GM10266 (cell line): ENCODE results near the gene OR6C6.

Experiments used
- DNase-seq: peaks from one replicate; pipeline ENCODE4 v3.0.0; 2012; ENCODE audit errors: extremely low spot score
- TF ChIP-seq, protein P1 (sequence below): IDR thresholded peaks from 2 replicates; pipeline ENCODE4 v1.5.1; 2012; ENCODE audit warnings: mild to moderate bottlenecking, low read depth; ENCODE audit not compliant: control insufficient read depth, insufficient read depth; ENCODE audit errors: missing control alignments

OR6C6 gene

DNA sequence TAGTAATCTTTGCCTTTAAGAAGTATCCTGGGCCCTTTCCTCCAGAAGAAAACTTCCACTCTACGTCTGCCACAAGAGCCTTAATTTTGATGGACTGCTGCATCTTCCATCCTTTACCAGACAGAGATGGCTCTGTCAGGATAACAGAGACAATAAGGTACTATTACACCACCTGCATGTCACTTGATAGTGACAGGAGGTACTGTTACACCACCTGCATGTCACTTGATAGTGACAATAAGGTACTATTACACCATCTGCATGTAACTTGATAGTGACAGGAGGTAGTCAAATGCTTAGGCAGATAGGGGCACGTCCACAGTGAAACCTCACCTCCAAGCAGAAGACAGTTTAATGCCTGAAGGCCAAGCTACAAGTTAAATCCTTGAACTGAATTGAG, 38.1 kb downstream of the OR6C6 start:
- TF ChIP-seq, protein P1, sequence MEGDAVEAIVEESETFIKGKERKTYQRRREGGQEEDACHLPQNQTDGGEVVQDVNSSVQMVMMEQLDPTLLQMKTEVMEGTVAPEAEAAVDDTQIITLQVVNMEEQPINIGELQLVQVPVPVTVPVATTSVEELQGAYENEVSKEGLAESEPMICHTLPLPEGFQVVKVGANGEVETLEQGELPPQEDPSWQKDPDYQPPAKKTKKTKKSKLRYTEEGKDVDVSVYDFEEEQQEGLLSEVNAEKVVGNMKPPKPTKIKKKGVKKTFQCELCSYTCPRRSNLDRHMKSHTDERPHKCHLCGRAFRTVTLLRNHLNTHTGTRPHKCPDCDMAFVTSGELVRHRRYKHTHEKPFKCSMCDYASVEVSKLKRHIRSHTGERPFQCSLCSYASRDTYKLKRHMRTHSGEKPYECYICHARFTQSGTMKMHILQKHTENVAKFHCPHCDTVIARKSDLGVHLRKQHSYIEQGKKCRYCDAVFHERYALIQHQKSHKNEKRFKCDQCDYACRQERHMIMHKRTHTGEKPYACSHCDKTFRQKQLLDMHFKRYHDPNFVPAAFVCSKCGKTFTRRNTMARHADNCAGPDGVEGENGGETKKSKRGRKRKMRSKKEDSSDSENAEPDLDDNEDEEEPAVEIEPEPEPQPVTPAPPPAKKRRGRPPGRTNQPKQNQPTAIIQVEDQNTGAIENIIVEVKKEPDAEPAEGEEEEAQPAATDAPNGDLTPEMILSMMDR = no peak
- no peak for DNase-seq

DNA sequence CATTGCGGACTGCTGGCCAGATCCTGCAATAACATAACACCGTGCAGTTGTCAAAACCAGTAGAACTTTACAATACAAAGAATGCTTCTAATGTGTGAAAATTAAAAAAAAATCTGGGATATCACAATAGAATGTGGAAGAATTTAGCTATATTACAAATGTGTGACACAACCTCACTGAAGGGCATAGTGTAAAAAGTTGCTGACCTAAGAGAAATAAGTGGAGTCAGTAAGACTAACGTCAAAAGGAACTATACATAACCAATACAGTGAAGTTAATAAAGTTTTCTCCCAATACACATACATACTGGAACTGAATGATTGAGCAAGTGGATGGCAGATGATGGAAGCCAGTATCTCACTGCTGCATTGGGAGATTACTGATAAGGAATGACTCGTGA, 39.5 kb downstream of the OR6C6 start:
- TF ChIP-seq, protein P1 = no peak
- DNase-seq = no peak

DNA sequence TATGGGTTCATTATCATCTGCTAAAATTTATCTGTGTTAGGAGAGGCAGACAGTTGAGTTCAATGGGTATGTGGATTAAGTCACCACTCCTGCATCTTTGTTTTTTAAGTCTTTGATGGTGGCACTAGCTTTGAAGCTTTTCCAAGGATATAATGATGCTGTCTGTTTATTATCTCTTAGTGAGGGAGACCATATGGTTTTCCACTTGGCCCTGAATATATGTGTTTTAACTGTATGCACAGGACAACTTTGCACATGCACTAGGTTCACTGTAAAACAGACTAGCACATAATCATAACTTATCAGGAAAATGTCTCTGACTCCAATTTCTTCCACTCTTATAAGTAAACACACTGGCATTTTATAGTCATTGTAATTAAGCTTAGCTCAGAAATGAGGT, 43.1 kb downstream of the OR6C6 start:
- TF ChIP-seq, protein P1 = no peak
- no peak for DNase-seq

DNA sequence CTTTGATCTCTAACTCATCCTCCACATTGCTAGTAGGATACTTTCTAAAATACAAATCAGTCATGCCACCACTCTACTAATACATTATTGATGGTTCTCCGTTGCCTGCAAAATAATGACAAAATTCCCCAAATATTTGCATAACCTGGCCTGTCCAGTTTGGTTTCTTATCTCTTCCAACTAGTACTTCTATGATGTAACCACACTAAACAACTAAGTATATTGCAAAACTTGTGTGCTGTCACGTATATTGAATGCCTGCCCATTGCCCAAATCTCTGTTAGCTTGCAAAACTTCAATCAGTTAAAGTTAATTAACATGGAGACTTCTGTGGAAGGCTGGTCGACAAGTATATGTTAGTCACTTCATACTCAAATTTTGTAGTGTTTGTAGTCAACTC, 45.4 kb downstream of the OR6C6 start:
- TF ChIP-seq, protein P1 = no peak

DNA sequence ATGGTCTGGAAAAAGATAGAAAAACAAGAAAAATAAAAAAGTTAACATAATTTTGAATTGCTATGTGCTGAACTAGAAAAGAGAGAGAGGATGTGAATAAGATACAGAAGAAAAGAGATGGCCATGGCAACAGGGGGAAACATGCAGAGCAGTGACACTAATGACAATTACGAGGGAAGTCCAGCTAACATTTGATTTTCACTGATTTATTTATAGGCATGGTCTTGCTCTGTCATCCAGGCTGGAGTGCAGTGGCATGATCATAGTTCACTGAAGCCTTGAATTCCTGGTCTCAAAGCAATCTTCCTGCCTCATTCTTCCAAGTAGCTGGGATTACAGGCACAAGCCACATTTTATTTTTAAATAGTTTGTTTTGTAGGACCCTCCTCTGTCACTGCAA, 50.2 kb downstream of the OR6C6 start:
- no peak for DNase-seq
- TF ChIP-seq, protein P1 = no peak

More for the DNA sequence above, 45.4 kb downstream of the OR6C6 start:
- no peak for DNase-seq

DNA sequence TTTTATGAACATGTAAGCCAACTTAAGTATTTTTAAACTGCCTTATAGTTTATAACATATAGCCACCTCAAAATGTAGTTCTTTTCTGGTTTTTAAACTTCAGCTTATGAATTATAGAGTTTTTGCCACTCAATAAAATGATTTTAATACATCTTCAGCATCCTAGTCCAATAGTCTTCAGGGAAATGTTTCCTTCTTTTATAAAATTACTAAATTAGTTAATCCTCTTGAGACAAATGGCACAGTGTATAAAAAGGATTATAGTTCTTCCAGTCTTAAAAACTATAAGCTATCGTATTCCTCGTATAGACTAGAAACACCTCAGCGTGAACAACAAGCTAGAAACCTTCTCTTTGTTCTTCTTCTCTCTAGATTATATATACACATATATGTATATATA, 52.1 kb downstream of the OR6C6 start, which contains the start of gene OR6C74:
Gene OR6C74 (plus strand): TSS at position 301 of the 400 bp plus-strand sequence. CDS start 2,679 bp downstream, outside the sequence.
- DNase-seq = no peak
- TF ChIP-seq, protein P1 = no peak
